HG03108 (cell line): ENCODE results near the gene PRKN.
"Not testable (repeated sequence)": the region's sequence is repeated elsewhere in the genome, so short reads cannot be mapped to it uniquely, and the experiment has no call there.

Experiments used
- ATAC-seq: cut with Tn5 transposase; IDR thresholded peaks from one replicate; pipeline ENCODE4 v1.9.1; 2021; ENCODE audit warnings: moderate library complexity; ENCODE audit not compliant: unreplicated experiment

PRKN gene

GRCh38 chr6:162541019-162541601, 186.5 kb downstream of the PRKN start:
- no peak for ATAC-seq

DNA sequence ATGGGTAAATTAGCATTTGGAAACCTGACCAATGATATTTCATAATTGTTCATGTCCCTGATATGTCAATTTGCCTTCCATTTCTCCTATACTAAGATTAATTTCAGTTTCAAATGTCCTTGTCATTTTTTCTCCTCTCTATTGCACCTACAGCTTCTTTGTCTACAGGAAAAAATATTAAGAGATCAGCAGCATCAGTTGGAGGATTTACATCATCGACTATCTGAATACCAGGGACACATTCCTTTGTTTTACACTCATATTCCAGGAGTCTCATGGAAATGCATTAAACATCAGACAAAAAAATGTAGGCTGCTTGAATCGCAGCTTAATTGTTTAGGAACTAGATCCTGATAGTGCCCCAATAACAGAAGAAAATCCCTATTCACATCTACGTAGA, 188.2 kb downstream of the PRKN start:
- ATAC-seq = no peak

DNA sequence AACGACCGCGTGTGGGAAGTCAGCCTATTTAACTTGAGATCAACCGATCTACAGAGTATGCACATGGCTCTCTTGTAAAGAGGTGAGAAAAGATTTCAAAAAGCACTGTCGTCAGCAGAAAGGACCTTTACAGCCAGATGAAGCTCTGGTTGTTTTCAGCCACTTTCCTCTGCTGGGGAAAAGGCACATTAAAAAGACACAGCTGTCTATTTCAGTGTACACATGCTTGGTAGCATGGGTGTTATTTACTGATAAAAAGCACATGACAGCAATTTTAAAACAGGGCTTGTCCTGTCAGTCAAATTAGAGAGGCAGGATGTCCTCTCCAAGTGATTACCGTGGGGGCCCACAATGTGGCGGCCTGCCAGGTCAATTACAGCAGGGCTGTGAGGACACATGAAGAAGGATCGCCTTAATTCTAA, 188.9 kb downstream of the PRKN start:
- no peak for ATAC-seq

DNA sequence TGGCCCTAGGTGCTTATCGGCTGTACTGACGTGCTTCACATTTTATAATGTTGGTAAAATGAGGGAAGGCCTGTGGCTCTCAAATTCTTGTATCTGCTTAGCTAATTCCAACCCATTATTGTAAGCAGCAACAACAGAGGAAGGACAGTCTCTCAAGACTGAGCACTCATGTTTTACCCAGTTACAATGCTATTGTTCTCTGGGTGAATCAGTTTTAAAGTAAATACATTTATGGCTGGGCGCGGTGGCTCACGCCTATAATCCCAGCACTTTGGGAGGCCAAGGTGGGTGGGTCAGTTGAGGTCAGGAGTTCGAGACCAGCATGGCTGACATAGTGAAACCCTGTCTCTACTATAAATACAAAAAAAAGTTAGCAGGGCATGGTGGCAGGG, 194.6 kb downstream of the PRKN start:
- no peak for ATAC-seq

DNA sequence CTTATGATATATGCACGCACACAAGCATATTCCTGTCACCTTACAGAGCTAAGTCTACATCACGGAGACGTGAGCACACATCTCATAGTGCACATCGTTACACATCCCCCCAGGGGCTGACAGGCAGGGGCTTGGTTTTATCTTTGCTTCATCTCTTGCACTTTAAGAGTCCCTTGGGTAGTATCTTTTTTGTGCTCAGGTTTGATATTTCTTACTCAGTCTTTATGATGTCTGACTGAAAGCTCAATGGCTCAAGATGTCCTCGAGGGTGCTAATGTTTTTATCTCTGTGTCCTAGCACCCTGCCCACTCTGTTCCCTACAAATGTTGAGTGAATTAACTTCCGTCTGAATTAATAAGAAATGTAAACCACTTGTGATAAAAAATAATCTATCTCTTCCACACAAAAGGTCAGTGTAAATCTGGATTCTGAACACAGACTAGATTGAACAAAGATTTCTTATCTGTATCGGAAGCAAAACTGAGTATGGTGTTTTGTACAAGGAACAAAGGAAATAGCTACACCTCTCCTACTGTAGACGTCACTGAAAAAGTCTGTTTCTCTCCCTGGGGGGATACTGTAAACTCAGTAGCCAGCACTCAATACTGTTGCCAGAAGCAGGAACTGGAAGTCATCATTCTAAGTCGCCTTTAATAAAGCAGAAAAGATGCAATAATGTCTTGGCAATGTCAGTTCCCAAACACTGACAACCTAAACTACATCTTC, 195.1 kb downstream of the PRKN start:
- no peak for ATAC-seq

DNA sequence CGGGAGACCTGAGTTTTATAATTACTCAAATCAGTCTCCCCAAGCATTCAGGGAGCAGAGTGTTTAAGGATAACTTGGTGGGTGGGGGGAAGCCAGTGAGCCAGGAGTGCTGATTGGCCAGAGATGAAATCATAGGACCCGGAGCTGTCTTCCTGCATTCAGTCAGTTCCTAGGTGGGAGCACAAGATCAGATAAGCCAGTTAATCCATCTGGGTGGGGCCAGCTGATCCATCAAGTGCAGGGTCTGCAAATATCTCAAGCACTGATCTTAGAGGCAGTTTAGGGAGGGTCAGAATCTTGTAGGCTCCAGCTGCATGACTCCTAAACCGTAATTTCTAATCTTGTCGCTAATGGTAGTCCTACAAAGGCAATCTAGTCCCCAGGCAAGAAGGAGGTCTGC, 196.2 kb downstream of the PRKN start:
- not testable (repeated sequence) for ATAC-seq

GRCh38 chr6:162528538-162528937, 199.0 kb downstream of the PRKN start:
- no peak for ATAC-seq

DNA sequence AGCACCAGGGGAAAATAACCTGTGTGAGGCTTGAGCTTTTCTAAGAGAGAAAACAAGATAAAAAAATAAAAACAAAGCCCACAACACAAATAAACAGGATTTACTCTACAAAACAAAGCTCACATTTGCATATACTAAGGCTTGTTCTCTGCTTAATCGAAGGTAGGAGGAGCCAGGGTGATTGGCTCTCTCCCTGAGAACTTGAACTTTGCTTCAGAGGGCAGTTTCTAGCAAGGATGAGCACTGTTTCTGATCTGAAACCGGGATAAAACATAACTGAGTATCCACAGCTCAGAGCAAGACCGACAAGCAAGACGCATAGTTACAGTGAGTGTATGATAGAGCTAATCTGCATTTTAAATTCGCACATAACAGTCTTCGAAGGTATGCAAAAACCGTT, 200.6 kb downstream of the PRKN start:
- no peak for ATAC-seq

GRCh38 chr6:162525181-162525580, 202.4 kb downstream of the PRKN start:
- no peak for ATAC-seq

GRCh38 chr6:162512744-162513143, 214.8 kb downstream of the PRKN start:
- no peak for ATAC-seq

GRCh38 chr6:162497389-162497788, 230.2 kb downstream of the PRKN start:
- ATAC-seq = no peak

GRCh38 chr6:162493917-162494316, 233.6 kb downstream of the PRKN start:
- no peak for ATAC-seq

GRCh38 chr6:162491637-162492036, 235.9 kb downstream of the PRKN start:
- no peak for ATAC-seq

GRCh38 chr6:162489101-162489976, 238.2 kb downstream of the PRKN start:
- ATAC-seq = no peak

- no peak for ATAC-seq
Measured at GRCh38 chr6:162488444-162488843, 239.1 kb downstream of the PRKN start.

- no peak for ATAC-seq
Measured at GRCh38 chr6:162485464-162485863, 242.1 kb downstream of the PRKN start.

DNA sequence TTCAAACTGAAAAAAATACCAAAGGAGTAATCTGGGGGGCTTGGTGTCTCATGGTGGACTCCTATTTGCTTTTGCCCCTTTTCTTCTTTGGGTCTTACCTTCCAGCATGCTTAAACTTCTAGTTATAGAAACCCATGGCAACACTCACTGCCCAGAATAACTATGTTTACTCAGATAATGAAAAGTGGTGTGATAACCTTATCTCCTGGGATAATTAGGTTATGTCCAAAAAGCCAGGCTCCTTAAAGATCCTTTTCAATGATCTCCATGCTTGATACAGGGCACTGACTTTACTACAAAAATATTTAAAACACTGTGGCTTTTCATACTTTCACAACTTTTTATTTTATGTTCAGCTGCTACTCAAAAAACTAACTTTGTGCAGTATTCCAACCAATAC, 245.6 kb downstream of the PRKN start:
- no peak for ATAC-seq

GRCh38 chr6:162481320-162481719, 246.2 kb downstream of the PRKN start:
- no peak for ATAC-seq

DNA sequence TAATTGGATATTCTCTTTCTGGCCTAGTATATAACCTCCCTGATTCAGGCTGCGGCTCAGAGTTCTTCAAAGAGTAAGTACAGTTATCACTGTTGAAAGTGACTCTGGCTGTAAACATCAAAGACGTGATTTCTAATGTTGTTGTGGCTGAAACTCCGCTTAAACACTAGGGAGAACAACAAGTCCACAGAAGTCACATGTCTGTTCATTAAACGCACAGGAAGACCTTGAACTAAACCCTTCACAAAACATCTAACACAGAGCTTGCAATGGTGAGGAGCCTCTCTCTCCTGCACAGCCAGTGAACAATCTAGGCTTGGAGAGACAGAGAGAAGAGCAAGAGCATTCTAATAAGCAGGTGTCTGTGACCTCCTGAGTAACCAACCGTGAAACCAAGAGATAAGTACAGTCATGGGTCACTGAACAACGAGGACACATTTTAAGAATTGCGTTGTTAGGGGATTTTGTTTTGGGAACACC, 249.3 kb downstream of the PRKN start:
- no peak for ATAC-seq

GRCh38 chr6:162474722-162475121, 252.8 kb downstream of the PRKN start:
- no peak for ATAC-seq

- ATAC-seq = no peak
Measured at GRCh38 chr6:162471842-162472241, 255.7 kb downstream of the PRKN start.

- ATAC-seq = no peak
Measured at GRCh38 chr6:162468326-162468725, 259.2 kb downstream of the PRKN start.
